ENCODE data around the gene NF1.

DNA sequence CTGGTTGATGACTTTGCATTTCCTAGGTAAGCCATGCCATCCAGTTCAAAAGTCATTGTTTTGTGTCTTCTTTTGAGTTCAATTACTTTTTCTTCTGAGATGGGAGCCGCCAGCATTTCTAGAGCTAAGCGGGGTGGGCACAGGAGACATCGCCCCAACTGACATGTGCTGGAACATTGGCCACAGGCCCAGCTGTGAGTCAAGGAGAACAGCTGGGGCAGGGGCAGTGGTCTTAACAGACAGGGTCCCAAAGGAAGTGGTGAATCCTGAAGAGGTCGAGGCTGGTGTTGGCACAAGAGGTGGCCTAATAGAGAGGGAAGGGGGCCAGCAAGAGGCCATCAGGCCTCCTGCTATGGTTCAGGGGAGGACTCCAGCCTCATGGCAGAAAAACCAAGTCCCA lies 313.8 kb downstream of the NF1 start:
- TF ChIP-seq, protein P1, sequence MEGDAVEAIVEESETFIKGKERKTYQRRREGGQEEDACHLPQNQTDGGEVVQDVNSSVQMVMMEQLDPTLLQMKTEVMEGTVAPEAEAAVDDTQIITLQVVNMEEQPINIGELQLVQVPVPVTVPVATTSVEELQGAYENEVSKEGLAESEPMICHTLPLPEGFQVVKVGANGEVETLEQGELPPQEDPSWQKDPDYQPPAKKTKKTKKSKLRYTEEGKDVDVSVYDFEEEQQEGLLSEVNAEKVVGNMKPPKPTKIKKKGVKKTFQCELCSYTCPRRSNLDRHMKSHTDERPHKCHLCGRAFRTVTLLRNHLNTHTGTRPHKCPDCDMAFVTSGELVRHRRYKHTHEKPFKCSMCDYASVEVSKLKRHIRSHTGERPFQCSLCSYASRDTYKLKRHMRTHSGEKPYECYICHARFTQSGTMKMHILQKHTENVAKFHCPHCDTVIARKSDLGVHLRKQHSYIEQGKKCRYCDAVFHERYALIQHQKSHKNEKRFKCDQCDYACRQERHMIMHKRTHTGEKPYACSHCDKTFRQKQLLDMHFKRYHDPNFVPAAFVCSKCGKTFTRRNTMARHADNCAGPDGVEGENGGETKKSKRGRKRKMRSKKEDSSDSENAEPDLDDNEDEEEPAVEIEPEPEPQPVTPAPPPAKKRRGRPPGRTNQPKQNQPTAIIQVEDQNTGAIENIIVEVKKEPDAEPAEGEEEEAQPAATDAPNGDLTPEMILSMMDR (IDR thresholded peaks at IDR 0.05), result no peak
- TF ChIP-seq POLR2A (IDR thresholded peaks at IDR 0.05), result no peak
